HEK293 (cell line): ENCODE measurements around the gene PRPF38B.

ENCODE experiments used
- CTCF ChIA-PET: fragments of 350-600 bp; formaldehyde crosslinking; extraction: SDS; loops from one replicate; lab custom pipeline; 2021; ENCODE audit warnings: antibody characterized with exemption; lab: Yijun Ruan, JAX
- POLR2A ChIA-PET: fragments of 300-600 bp; formaldehyde crosslinking; extraction: SDS; loops from one replicate; lab custom pipeline; 2020; ENCODE audit warnings: antibody characterized with exemption, inconsistent platforms; lab: Yijun Ruan, JAX
- H3K27ac ChIP-seq: fragments of 200-500 bp; sonication (Bioruptor generic); 2 replicates; pipeline ENCODE4 v1.5.1; 2014; ENCODE audit warnings: low read depth, low read length, control low read depth, inconsistent platforms; ENCODE audit errors: extremely low read depth
- H3K36me3 ChIP-seq, 2 experiments: fragments of 200-500 bp in 1 of 2; sonication (Bioruptor generic) in 1 of 2; 1 replicate in 1 of 2; 2 replicates in 1 of 2; pipeline ENCODE4 v1.5.1; 2014 to 2017; ENCODE audit warnings: inconsistent platforms in 2 of 2, low read length in 2 of 2; ENCODE audit not compliant: control insufficient read depth in 2 of 2, insufficient read depth in 1 of 2
- H3K4me1 ChIP-seq: fragments of 200-500 bp; sonication (Bioruptor generic); 2 replicates; pipeline ENCODE4 v1.5.1; 2014; ENCODE audit warnings: mild to moderate bottlenecking, low read length, inconsistent platforms; ENCODE audit not compliant: control insufficient read depth, insufficient read depth
- H3K4me3 ChIP-seq: 2 replicates; pipeline ENCODE4 v1.5.1; 2011; ENCODE audit warnings: low read depth, mild to moderate bottlenecking, control low read depth, low read length, moderate library complexity
- H3K9me3 ChIP-seq: fragments of 200-500 bp; sonication (Bioruptor generic); 2 replicates; pipeline ENCODE4 v1.5.1; 2014; ENCODE audit warnings: low read depth, low read length, inconsistent platforms; ENCODE audit not compliant: control insufficient read depth, insufficient read depth
- BCL6B ChIP-seq: fragments of 450-650 bp; formaldehyde crosslinking; IDR thresholded peaks from 2 replicates; pipeline ENCODE4 v1.5.1; 2017; ENCODE audit warnings: missing biosample characterization, missing genetic modification characterization
- HOXC10 ChIP-seq: sonication (generic); formaldehyde crosslinking; IDR thresholded peaks from 2 replicates; pipeline ENCODE4 v1.8.1; 2023; ENCODE audit warnings: mild to moderate bottlenecking, missing genetic modification reagents
- HOXD13 ChIP-seq: sonication (generic); formaldehyde crosslinking; IDR thresholded peaks from 2 replicates; pipeline ENCODE4 v1.8.0; 2022; ENCODE audit warnings: missing genetic modification reagents, borderline replicate concordance
- IKZF3 ChIP-seq: fragments of 450-650 bp; IDR thresholded peaks from 2 replicates; pipeline ENCODE4 v1.5.0; 2018; ENCODE audit warnings: missing biosample characterization, mild to moderate bottlenecking, missing genetic modification characterization, moderate library complexity
- KLF1 ChIP-seq: fragments of 450-650 bp; formaldehyde crosslinking; IDR thresholded peaks from 2 replicates; pipeline ENCODE4 v1.5.1; 2016; ENCODE audit warnings: missing biosample characterization, missing genetic modification characterization
- SCRT1 ChIP-seq: fragments of 450-650 bp; formaldehyde crosslinking; IDR thresholded peaks from 2 replicates; pipeline ENCODE4 v1.5.1; 2016; ENCODE audit warnings: missing biosample characterization, missing genetic modification characterization, borderline replicate concordance
- WT1 ChIP-seq: fragments of 450-650 bp; formaldehyde crosslinking; IDR thresholded peaks from 2 replicates; pipeline ENCODE4 v1.5.1; 2016; ENCODE audit warnings: missing biosample characterization, missing genetic modification characterization
- ZBTB11 ChIP-seq: fragments of 450-650 bp; formaldehyde crosslinking; conservative IDR thresholded peaks from 2 replicates; pipeline ENCODE4 v1.5.1; 2016; ENCODE audit warnings: low read depth, missing biosample characterization, missing genetic modification characterization
- ZBTB21 ChIP-seq: fragments of 450-650 bp; formaldehyde crosslinking; IDR thresholded peaks from 2 replicates; pipeline ENCODE4 v1.5.1; 2017; ENCODE audit warnings: missing biosample characterization, missing genetic modification characterization
- ZNF121 ChIP-seq: fragments of 450-650 bp; formaldehyde crosslinking; IDR thresholded peaks from 2 replicates; pipeline ENCODE4 v1.5.1; 2016; ENCODE audit warnings: missing biosample characterization, missing genetic modification characterization
- ZNF175 ChIP-seq: fragments of 450-650 bp; formaldehyde crosslinking; IDR thresholded peaks from 2 replicates; pipeline ENCODE4 v1.5.1; 2016; ENCODE audit warnings: missing biosample characterization, missing genetic modification characterization
- ZNF274 ChIP-seq, 2 experiments: fragments of 200-500 bp in 1 of 2; fragments of 450-650 bp in 1 of 2; sonication (Bioruptor generic) in 1 of 2; formaldehyde crosslinking in 1 of 2; IDR thresholded peaks; 2 replicates each; pipeline versions ENCODE4 v1.5.1 to v1.6.1; 2014 to 2016; ENCODE audit warnings: borderline replicate concordance in 1 of 2, inconsistent platforms in 1 of 2, low read length in 1 of 2, missing biosample characterization in 1 of 2, missing genetic modification characterization in 1 of 2
- ZNF280C ChIP-seq: fragments of 450-650 bp; formaldehyde crosslinking; IDR thresholded peaks from 2 replicates; pipeline ENCODE4 v1.5.1; 2016; ENCODE audit warnings: missing biosample characterization, missing genetic modification characterization
- ZNF302 ChIP-seq: fragments of 450-650 bp; formaldehyde crosslinking; IDR thresholded peaks from 2 replicates; pipeline ENCODE4 v1.5.1; 2016; ENCODE audit warnings: missing biosample characterization, missing genetic modification characterization, low read depth
- ZNF335 ChIP-seq: fragments of 450-650 bp; formaldehyde crosslinking; conservative IDR thresholded peaks from 2 replicates; pipeline ENCODE4 v1.5.1; 2016; ENCODE audit warnings: missing biosample characterization, missing genetic modification characterization
- ZNF426 ChIP-seq: fragments of 450-650 bp; formaldehyde crosslinking; IDR thresholded peaks from 2 replicates; pipeline ENCODE4 v1.5.1; 2017; ENCODE audit warnings: missing biosample characterization, missing genetic modification characterization, mild to moderate bottlenecking, inconsistent platforms, moderate library complexity
- ZNF433 ChIP-seq: fragments of 450-650 bp; formaldehyde crosslinking; IDR thresholded peaks from 2 replicates; pipeline ENCODE4 v1.5.1; 2016; ENCODE audit warnings: missing biosample characterization, missing genetic modification characterization, low read depth
- ZNF548 ChIP-seq: fragments of 450-650 bp; formaldehyde crosslinking; IDR thresholded peaks from 2 replicates; pipeline ENCODE4 v1.5.1; 2016; ENCODE audit warnings: missing biosample characterization, missing genetic modification characterization
- ZNF555 ChIP-seq: fragments of 450-650 bp; formaldehyde crosslinking; conservative IDR thresholded peaks from 2 replicates; pipeline ENCODE4 v1.5.1; 2017; ENCODE audit warnings: missing biosample characterization, mild to moderate bottlenecking, missing genetic modification characterization, inconsistent platforms
- ZNF558 ChIP-seq: fragments of 450-650 bp; formaldehyde crosslinking; IDR thresholded peaks from 2 replicates; pipeline ENCODE4 v1.5.1; 2016; ENCODE audit warnings: missing biosample characterization, missing genetic modification characterization
- ZNF585B ChIP-seq: fragments of 450-650 bp; formaldehyde crosslinking; IDR thresholded peaks from 2 replicates; pipeline ENCODE4 v1.5.1; 2016; ENCODE audit warnings: missing biosample characterization, missing genetic modification characterization
- ZNF621 ChIP-seq: fragments of 450-650 bp; formaldehyde crosslinking; IDR thresholded peaks from 2 replicates; pipeline ENCODE4 v1.5.1; 2017; ENCODE audit warnings: missing biosample characterization, missing genetic modification characterization
- ZSCAN16 ChIP-seq: fragments of 450-650 bp; formaldehyde crosslinking; IDR thresholded peaks from 2 replicates; pipeline ENCODE4 v1.5.1; 2016; ENCODE audit warnings: missing biosample characterization, missing genetic modification characterization
- TF ChIP-seq, protein P1 (sequence below): fragments of 450-650 bp; formaldehyde crosslinking; IDR thresholded peaks from 2 replicates; pipeline ENCODE4 v1.5.1; 2016; ENCODE audit warnings: missing biosample characterization, missing genetic modification characterization, borderline replicate concordance

The PRPF38B gene

GRCh38 chr1:108645564-108646184 is 46.4 kb upstream of the PRPF38B start:
- no peaks in the 10 kb centered on the region for H3K36me3 ChIP-seq
- TF ChIP-seq SCRT1 (no peak), ZBTB21 (tag by site-specific recombination) (no peak), ZNF121 (tag by site-specific recombination) (no peak), ZNF548 (no peak), BCL6B (no peak), IKZF3 (tag by site-specific recombination) (no peak), HOXC10 (no peak), ZNF555 (tag by site-specific recombination) (no peak), ZNF175 (tag by site-specific recombination) (no peak), HOXD13 (CRISPR knock-in tag) (no peak), ZBTB11 (tag by site-specific recombination) (no peak), ZSCAN16 (tag by site-specific recombination) (no peak), ZNF274 (IDR thresholded peaks at IDR 0.05; ENCODE audit: low read length) (no peak), ZNF274 (tag by site-specific recombination; IDR thresholded peaks at IDR 0.05; ENCODE audit: borderline replicate concordance) (no peak), WT1 (tag by site-specific recombination) (no peak), ZNF433 (tag by site-specific recombination) (no peak), ZNF558 (tag by site-specific recombination) (no peak), ZNF585B (tag by site-specific recombination) (no peak), ZNF621 (tag by site-specific recombination) (no peak)
- TF ChIP-seq, protein P1, sequence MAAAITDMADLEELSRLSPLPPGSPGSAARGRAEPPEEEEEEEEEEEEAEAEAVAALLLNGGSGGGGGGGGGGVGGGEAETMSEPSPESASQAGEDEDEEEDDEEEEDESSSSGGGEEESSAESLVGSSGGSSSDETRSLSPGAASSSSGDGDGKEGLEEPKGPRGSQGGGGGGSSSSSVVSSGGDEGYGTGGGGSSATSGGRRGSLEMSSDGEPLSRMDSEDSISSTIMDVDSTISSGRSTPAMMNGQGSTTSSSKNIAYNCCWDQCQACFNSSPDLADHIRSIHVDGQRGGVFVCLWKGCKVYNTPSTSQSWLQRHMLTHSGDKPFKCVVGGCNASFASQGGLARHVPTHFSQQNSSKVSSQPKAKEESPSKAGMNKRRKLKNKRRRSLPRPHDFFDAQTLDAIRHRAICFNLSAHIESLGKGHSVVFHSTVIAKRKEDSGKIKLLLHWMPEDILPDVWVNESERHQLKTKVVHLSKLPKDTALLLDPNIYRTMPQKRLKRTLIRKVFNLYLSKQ, result no peak
- no peaks in the 10 kb centered on the region for H3K9me3 ChIP-seq
- H3K27ac ChIP-seq, result no peak overlapping the region
- POLR2A ChIA-PET, result no interaction called here
- H3K4me1 ChIP-seq, result no peaks in the 10 kb centered on the region
- H3K4me3 ChIP-seq, result no peak overlapping the region
- CTCF ChIA-PET, result interaction anchor here (0.6 to 3.2 kb wide), 7 partner anchors 14 to 433 kb away, joined by 3 to 91 read pairs (median 3); partner anchors contain the start of gene EEIG2

DNA sequence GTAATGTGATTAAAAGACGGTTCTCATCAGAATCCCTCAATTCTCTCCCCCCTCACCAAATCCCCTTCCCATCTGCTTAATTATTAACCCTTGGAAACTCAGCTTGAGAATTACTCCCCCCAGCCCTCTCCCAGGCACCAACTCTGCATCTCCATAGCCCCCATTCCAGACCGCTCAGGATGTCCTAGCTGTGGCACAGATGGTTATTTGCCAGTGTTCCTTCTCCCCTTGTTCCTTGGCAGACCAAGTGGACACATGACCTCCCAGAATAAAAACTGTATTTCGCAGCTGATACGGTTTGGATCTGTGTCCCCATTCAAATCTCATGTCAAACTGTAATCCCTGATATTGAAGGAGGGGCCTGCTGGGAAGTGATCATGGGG is 45.9 kb upstream of the PRPF38B start:
- no peaks in the 10 kb centered on the region for H3K4me1 ChIP-seq
- no peaks in the 10 kb centered on the region for H3K36me3 ChIP-seq
- no peak overlapping the region for H3K4me3 ChIP-seq
- POLR2A ChIA-PET, result interaction anchor here (1.0 kb wide), 1 partner anchor 46 kb away, joined by 6 read pairs; the partner anchor contains the start of gene PRPF38B
- CTCF ChIA-PET, result interaction anchor here (0.6 to 2.9 kb wide), 4 partner anchors 47 to 434 kb away, joined by 3 to 18 read pairs (median 4); no protein-coding TSS in a partner anchor
- H3K27ac ChIP-seq, result no peak overlapping the region
- no peaks in the 10 kb centered on the region for H3K9me3 ChIP-seq
- no peak for TF ChIP-seq KLF1 (tag by site-specific recombination)
- TF ChIP-seq ZNF585B (tag by site-specific recombination), result no peak
- TF ChIP-seq ZNF335 (tag by site-specific recombination), result no peak
- TF ChIP-seq ZNF426 (tag by site-specific recombination), result no peak
- TF ChIP-seq ZNF280C (tag by site-specific recombination), result no peak
- TF ChIP-seq ZNF302 (tag by site-specific recombination), result no peak
